TTC549 (cell line): ENCODE data around the gene CUX1.

Source experiments
- FAIRE-seq: peaks from 2 replicates; lab custom pipeline; 2012; peaks lifted over from hg19 to GRCh38; lab: Jason Lieb, UNC

CUX1 gene

GRCh38 chr7:101939136-101939695, 121.8 kb downstream of the CUX1 start:
- no peak for FAIRE-seq

DNA sequence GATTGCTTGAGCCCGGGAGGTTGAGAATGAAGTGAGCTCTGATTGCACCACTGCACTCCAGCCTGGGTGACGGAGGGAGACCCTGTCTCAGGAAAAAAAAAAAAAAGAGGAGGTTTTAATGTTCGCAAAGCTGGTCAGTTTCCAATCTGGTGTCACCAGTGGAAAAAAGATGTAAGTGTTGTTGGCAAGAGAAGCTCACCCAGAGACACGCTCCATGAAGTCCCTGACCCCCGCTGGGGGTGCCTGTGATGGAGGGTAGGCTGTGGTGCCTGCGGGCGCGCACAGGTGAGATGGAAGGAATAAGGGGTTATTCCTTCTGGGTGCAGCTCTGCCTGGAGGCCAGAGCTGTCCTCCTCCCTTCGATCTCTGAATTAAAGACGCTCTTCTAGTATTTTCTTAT, 122.7 kb downstream of the CUX1 start:
- no peak for FAIRE-seq

GRCh38 chr7:101940830-101941229, 123.4 kb downstream of the CUX1 start:
- no peak for FAIRE-seq

- no peak for FAIRE-seq
These were observed 124.3 kb downstream of the CUX1 start for GRCh38 chr7:101941481-101942383.

DNA sequence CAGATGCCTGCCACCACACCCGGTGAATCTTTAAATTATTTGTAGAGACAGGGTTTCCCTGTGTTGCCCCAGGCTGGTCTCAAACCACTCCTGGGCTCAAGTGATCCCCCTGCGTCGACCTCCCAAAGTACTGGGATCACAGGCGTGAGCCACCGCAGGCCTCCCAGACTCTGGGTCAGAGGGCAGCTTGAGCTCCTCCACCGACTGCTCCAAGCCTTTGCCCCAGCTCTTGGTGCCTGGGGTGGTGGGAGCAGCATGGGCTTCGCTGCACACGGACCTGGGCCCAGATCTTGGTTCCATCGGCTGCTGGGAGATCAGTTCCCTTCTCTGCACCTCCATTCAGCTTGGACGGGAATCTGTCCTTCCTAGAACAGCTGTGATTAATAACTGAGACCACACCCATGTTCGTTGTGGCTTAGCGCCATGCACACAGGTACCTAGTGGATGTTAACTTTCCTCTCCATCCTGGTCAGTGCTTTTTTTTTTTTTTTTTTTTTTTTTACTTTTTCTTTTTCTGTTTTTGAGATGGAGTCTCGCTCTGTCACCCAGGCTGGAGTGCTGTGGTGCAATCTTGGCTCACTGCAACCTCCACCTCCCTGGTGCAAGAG, 125.3 kb downstream of the CUX1 start:
- no peak for FAIRE-seq

DNA sequence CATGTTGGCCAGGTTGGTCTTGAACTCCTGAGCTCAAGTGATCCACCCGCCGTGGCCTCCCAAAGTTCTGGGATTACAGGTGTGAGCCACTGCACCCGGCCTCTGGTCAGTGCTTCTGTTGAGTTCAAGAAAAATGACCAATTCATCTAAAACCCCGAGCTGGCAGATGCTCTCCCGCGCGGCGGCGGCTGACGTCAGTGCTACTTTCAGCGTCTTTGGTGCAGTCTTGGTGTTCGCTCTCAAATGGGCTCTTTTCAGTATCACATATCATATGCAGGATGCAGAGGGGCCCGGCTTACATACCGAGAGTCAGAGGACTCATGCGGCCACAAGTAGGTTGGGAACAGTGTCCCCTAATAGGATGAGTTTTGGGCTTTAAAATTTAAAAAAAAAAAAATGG, 125.9 kb downstream of the CUX1 start:
- FAIRE-seq = no peak

GRCh38 chr7:101943889-101944600, 126.6 kb downstream of the CUX1 start:
- no peak for FAIRE-seq

DNA sequence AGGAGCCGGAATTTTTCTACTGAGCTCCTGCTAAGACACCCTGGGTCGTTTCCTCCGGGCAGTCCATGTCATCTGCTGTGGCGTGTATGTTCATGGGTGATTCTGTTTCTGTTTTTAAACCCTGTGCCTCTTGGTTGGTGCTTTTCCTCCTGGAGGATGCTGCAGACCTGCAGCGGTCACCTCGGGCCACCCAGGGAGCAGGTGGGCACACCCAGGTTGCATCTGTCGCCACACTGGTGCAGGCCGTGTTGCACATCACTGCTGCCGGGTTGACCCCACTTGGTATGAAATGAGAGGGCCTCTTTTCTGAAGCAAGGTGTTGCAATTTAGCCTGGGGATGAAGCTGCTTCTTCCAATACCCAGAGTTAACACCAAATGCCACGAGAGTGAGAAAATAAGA, 127.2 kb downstream of the CUX1 start:
- no peak for FAIRE-seq

GRCh38 chr7:101945034-101945758, 127.8 kb downstream of the CUX1 start:
- no peak for FAIRE-seq

GRCh38 chr7:101947899-101948298, 130.5 kb downstream of the CUX1 start:
- no peak for FAIRE-seq

- no peak for FAIRE-seq
These were observed 131.2 kb downstream of the CUX1 start for GRCh38 chr7:101948650-101949049.

GRCh38 chr7:101950450-101951119, 133.2 kb downstream of the CUX1 start:
- no peak for FAIRE-seq

GRCh38 chr7:101951757-101952156, 134.3 kb downstream of the CUX1 start:
- no peak for FAIRE-seq

GRCh38 chr7:101952355-101953247, 135.2 kb downstream of the CUX1 start:
- no peak for FAIRE-seq

- FAIRE-seq = no peak
These were observed 135.9 kb downstream of the CUX1 start for GRCh38 chr7:101953248-101953819.

DNA sequence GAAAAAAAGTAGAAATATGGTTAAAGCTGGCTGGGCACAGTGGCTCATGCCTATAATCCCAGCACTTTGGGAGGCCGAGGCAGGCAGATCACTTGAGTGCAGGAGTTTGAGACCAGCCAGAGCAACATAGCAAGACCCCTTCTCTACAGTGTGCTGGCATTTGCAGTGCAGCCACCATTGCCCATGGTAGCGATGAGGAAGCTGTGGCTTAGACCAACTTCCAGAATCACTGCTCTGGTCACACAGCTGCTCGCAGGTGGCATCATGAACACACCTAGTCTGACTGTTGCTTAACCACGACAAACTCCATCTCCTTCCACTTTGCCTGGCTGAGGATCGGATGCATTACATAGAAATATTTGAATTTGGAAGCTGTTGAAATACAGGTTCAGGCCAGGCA, 137.1 kb downstream of the CUX1 start:
- FAIRE-seq = no peak

- no peak for FAIRE-seq
These were observed 138.7 kb downstream of the CUX1 start for GRCh38 chr7:101956130-101956529.

- FAIRE-seq = no peak
These were observed 140.5 kb downstream of the CUX1 start for GRCh38 chr7:101957744-101958525.

DNA sequence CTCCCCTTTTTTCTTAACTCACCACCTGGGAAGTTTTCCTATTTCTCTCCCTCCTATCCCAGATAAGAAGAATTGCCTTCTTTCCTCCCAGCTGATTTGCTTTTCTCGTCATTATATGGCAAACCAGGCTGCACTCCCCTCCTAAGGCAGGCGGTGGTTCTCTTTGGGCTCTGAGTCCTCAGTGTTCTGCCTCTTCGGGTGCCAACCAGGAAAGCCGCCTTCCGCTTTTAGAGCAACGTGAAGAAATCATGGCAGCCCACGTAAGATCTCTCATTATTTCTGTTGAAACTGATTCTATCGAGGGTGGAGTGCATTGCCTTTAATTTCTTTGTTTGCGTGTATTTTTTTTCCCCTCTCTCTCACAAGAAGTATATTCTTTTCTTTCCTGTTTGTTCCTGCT, 141.9 kb downstream of the CUX1 start:
- no peak for FAIRE-seq
